ENCODE data around the gene AIFM2.
A peak's percentile ranks its signal among the peaks of the same experiment; 100 is the strongest.
"Not testable (repeated sequence)": the region's sequence is repeated elsewhere in the genome, so short reads cannot be mapped to it uniquely, and the experiment has no call there.

Gene AIFM2

DNA sequence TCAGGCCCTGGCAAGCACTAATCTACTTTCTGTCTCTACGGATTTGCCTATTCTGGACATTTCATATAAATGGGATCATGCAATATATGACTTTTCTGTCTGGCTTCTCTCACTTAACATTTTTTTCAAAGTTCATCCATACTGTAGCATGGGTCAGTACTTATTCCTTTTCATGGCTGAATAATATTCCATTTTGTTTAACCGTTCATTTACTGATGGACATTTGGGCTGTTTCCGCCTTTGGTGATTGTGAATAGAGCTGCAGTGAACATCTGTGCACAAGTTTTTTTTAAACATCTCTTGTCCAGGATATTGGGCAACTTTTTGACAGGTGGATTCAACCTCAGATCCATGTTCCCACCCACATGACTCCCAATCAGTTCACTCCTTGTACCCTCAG is 31.0 kb downstream of the AIFM2 start:
- H3K4me2 ChIP-seq (ENCODE audit: low read length), result no peak overlapping the region
- no peak overlapping the region for H3K9ac ChIP-seq (ENCODE audit: low read length)
- H3K4ac ChIP-seq (ENCODE audit: low read depth, low read length), result no peak overlapping the region
- no peaks in the 10 kb centered on the region for H3K27me3 ChIP-seq (ENCODE audit: insufficient read depth, low read length, poor library complexity)
- WGBS (ENCODE audit: extremely low coverage, insufficient coverage, low lambda C conversion rate), result no CpG with 5 or more reads among the region's 3 CpGs
- no peak for DNase-seq
- no peak overlapping the region for H2BK5ac ChIP-seq (ENCODE audit: low read length)
- peaks cover 3% of the 10 kb centered on the region for H3K36me3 ChIP-seq (ENCODE audit: control insufficient read depth, insufficient read depth, low read length)
- no peak overlapping the region for H4K8ac ChIP-seq (ENCODE audit: low read depth, low read length)
- H3K79me1 ChIP-seq (ENCODE audit: low read length), result no peaks in the 10 kb centered on the region
- H3K56ac ChIP-seq (ENCODE audit: low read length), result no peak overlapping the region
- no peak overlapping the region for H2BK15ac ChIP-seq (replicated peaks; ENCODE audit: low read depth)
- no peaks in the 10 kb centered on the region for H3K4me1 ChIP-seq (ENCODE audit: control insufficient read depth, low read depth, low read length)
- no peak overlapping the region for H2AK5ac ChIP-seq (ENCODE audit: low read length)
- no peaks in the 10 kb centered on the region for H3K79me2 ChIP-seq (ENCODE audit: control insufficient read depth, insufficient read depth, low read length)
- H4K5ac ChIP-seq (ENCODE audit: low read length), result no peak overlapping the region
- no peak overlapping the region for H3K18ac ChIP-seq (ENCODE audit: low read length)
- no peak overlapping the region for H3K23ac ChIP-seq (ENCODE audit: low read length)
- H3K27ac ChIP-seq (ENCODE audit: low read depth, low read length), result no peak overlapping the region
- H3K4me3 ChIP-seq (ENCODE audit: low read length), result no peak overlapping the region
- no peak overlapping the region for H2BK120ac ChIP-seq (ENCODE audit: low read depth, low read length)

DNA sequence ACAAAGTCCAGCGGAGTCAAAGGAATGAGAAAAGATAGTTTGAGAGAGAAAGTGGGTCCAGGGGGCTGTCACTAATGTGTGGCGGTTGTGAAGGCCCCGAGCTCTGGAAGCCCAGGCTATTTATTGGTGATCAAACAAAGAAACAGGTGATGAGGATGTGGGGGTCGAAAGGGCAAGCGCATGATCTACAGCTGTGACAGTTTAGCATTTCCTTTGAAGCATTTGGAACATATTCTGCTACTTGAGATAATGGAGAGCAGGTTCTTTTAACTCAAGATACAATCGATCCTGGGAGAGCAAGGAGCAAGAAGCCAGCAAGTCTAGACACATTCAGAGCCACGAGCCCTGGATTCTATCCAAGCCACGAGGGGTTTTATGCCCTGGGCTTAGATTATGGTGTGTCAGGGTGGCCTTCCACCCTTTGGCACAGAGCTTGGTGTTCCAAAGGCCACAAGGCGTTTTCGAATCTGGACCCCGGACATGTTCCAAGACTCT is 31.5 kb downstream of the AIFM2 start:
- H3K36me3 ChIP-seq (ENCODE audit: control insufficient read depth, insufficient read depth, low read length); H3K18ac ChIP-seq (ENCODE audit: low read length); H3K4me1 ChIP-seq (ENCODE audit: control insufficient read depth, low read depth, low read length); H3K9ac ChIP-seq (ENCODE audit: low read length); H3K79me2 ChIP-seq (ENCODE audit: control insufficient read depth, insufficient read depth, low read length); H2BK5ac ChIP-seq (ENCODE audit: low read length); H2AK5ac ChIP-seq (ENCODE audit: low read length); H3K4me3 ChIP-seq (ENCODE audit: low read length); DNase-seq; H4K8ac ChIP-seq (ENCODE audit: low read depth, low read length); H2BK120ac ChIP-seq (ENCODE audit: low read depth, low read length); H2BK15ac ChIP-seq (replicated peaks; ENCODE audit: low read depth); H3K4ac ChIP-seq (ENCODE audit: low read depth, low read length); H3K56ac ChIP-seq (ENCODE audit: low read length); H3K23ac ChIP-seq (ENCODE audit: low read length); H3K27me3 ChIP-seq (ENCODE audit: insufficient read depth, low read length, poor library complexity); H3K27ac ChIP-seq (ENCODE audit: low read depth, low read length); H3K79me1 ChIP-seq (ENCODE audit: low read length); H3K4me2 ChIP-seq (ENCODE audit: low read length); H4K5ac ChIP-seq (ENCODE audit: low read length): not testable (repeated sequence)
- WGBS (ENCODE audit: extremely low coverage, insufficient coverage, low lambda C conversion rate), result no CpG with 5 or more reads among the region's 11 CpGs

DNA sequence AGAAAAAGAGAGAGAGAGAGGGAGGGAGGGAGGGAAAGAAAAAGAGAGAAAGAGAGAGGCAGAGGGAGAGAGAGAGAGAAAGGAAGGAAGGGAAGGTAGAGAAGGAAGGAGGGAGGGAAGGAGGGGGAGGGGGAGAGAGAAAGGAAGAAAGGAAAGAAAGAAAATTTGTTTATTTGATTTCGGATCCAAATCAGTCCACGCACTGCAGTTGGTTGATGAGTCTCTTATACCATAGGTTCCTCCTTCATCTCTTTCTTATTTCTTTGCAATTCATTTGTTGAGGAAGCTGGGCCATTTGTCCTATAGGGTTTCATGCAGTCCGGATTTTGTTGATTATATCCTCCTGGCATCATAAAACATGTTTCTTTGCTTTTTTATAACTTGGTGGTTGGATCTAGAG is 34.4 kb downstream of the AIFM2 start:
- Histone ChIP-seq H3K4ac (ENCODE audit: low read depth, low read length) (no peak overlapping the region), H3K18ac (ENCODE audit: low read length) (no peak overlapping the region), H3K4me1 (ENCODE audit: control insufficient read depth, low read depth, low read length) (no peaks in the 10 kb centered on the region), H3K9ac (ENCODE audit: low read length) (no peak overlapping the region), H3K4me2 (ENCODE audit: low read length) (no peak overlapping the region), H3K27ac (ENCODE audit: low read depth, low read length) (no peak overlapping the region), H3K4me3 (ENCODE audit: low read length) (no peak overlapping the region), H2BK120ac (ENCODE audit: low read depth, low read length) (no peak overlapping the region), H3K36me3 (ENCODE audit: control insufficient read depth, insufficient read depth, low read length) (peaks cover 4% of the 10 kb centered on the region), H3K79me1 (ENCODE audit: low read length) (no peaks in the 10 kb centered on the region), H2BK5ac (ENCODE audit: low read length) (no peak overlapping the region), H2AK5ac (ENCODE audit: low read length) (no peak overlapping the region), H2BK15ac (replicated peaks; ENCODE audit: low read depth) (no peak overlapping the region), H4K5ac (ENCODE audit: low read length) (no peak overlapping the region), H3K56ac (ENCODE audit: low read length) (no peak overlapping the region), H3K79me2 (ENCODE audit: control insufficient read depth, insufficient read depth, low read length) (no peaks in the 10 kb centered on the region), H4K8ac (ENCODE audit: low read depth, low read length) (no peak overlapping the region), H3K23ac (ENCODE audit: low read length) (no peak overlapping the region), H3K27me3 (ENCODE audit: insufficient read depth, low read length, poor library complexity) (no peaks in the 10 kb centered on the region)
- no peak for DNase-seq
- WGBS (ENCODE audit: extremely low coverage, insufficient coverage, low lambda C conversion rate), result no CpG with 5 or more reads among the region's 3 CpGs

DNA sequence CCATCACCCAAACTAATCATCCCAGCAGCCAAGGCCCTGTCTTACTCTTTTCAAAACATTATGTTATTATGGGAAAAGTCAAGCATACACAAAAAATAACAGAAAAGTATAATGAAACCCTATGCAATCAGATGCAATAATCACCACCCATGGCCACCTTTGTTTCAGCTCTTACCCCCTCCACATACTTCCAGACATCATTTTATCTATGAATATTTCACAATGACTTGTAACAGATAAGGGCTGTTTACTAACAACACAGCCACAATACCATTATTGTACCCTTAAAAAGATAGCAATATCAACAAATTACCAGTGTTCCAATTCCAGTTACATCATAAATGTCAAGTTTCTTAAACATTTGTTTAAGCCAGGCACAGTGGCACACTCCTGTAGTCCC is 35.2 kb downstream of the AIFM2 start:
- no peaks in the 10 kb centered on the region for H3K27me3 ChIP-seq (ENCODE audit: insufficient read depth, low read length, poor library complexity)
- no peak overlapping the region for H3K18ac ChIP-seq (ENCODE audit: low read length)
- no peak overlapping the region for H4K5ac ChIP-seq (ENCODE audit: low read length)
- no peak overlapping the region for H2BK15ac ChIP-seq (replicated peaks; ENCODE audit: low read depth)
- H3K27ac ChIP-seq (ENCODE audit: low read depth, low read length), result no peak overlapping the region
- no peak overlapping the region for H3K9ac ChIP-seq (ENCODE audit: low read length)
- H2AK5ac ChIP-seq (ENCODE audit: low read length), result no peak overlapping the region
- no peak overlapping the region for H4K8ac ChIP-seq (ENCODE audit: low read depth, low read length)
- H3K4me1 ChIP-seq (ENCODE audit: control insufficient read depth, low read depth, low read length), result no peaks in the 10 kb centered on the region
- H3K79me1 ChIP-seq (ENCODE audit: low read length), result no peaks in the 10 kb centered on the region
- no peak overlapping the region for H3K56ac ChIP-seq (ENCODE audit: low read length)
- peaks cover 4% of the 10 kb centered on the region for H3K36me3 ChIP-seq (ENCODE audit: control insufficient read depth, insufficient read depth, low read length)
- H2BK5ac ChIP-seq (ENCODE audit: low read length), result no peak overlapping the region
- DNase-seq, result no peak
- H3K4me2 ChIP-seq (ENCODE audit: low read length), result no peak overlapping the region
- no peaks in the 10 kb centered on the region for H3K79me2 ChIP-seq (ENCODE audit: control insufficient read depth, insufficient read depth, low read length)
- H3K4me3 ChIP-seq (ENCODE audit: low read length), result no peak overlapping the region
- no peak overlapping the region for H2BK120ac ChIP-seq (ENCODE audit: low read depth, low read length)
- no peak overlapping the region for H3K4ac ChIP-seq (ENCODE audit: low read depth, low read length)
- H3K23ac ChIP-seq (ENCODE audit: low read length), result no peak overlapping the region

DNA sequence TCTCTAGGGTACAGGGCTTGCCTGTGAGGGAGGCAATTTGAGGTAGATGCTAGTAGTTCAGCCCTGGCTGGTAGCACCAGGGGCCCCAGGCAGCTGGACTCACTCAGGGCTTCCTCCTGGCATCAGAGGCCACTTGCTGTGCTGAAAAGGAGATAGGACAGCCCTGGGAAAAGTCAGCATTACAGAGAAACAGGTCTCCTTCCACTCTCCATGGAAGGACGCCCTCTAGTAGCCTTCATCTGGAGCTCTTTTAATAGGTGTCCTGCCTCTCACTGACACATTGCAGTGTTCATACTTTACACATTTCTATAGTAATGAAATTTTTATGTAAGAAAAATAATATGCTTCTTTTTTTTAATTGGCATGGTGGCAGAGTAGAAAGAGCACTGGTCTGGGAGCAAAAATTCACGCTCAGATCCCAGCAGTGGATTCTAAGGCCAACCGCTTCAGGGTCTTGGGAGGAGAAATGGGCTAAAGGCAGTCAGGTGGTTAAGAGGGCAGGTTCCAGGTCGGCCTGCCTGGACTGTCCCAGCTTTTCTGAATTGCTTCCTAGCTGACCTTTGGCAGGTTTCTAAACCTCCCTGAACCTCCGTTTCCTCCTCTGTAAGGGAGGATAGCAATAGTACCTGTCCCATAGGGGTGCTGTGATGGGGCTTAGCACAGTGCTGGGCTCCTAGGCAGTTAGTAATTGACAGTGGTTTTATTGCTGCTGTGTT is 35.8 kb downstream of the AIFM2 start:
- Histone ChIP-seq H3K18ac (ENCODE audit: low read length) (no peak overlapping the region), H3K4me2 (ENCODE audit: low read length) (no peak overlapping the region), H3K4me3 (ENCODE audit: low read length) (no peak overlapping the region), H2AK5ac (ENCODE audit: low read length) (no peak overlapping the region), H3K23ac (ENCODE audit: low read length) (no peak overlapping the region), H3K27me3 (ENCODE audit: insufficient read depth, low read length, poor library complexity) (no peaks in the 10 kb centered on the region), H2BK120ac (ENCODE audit: low read depth, low read length) (no peak overlapping the region), H3K79me1 (ENCODE audit: low read length) (no peaks in the 10 kb centered on the region), H3K9ac (ENCODE audit: low read length) (no peak overlapping the region), H3K4ac (ENCODE audit: low read depth, low read length) (no peak overlapping the region), H4K5ac (ENCODE audit: low read length) (no peak overlapping the region), H3K4me1 (ENCODE audit: control insufficient read depth, low read depth, low read length) (no peaks in the 10 kb centered on the region), H2BK15ac (replicated peaks; ENCODE audit: low read depth) (no peak overlapping the region), H2BK5ac (ENCODE audit: low read length) (no peak overlapping the region), H4K8ac (ENCODE audit: low read depth, low read length) (no peak overlapping the region), H3K79me2 (ENCODE audit: control insufficient read depth, insufficient read depth, low read length) (no peaks in the 10 kb centered on the region), H3K36me3 (ENCODE audit: control insufficient read depth, insufficient read depth, low read length) (peaks cover 4% of the 10 kb centered on the region), H3K56ac (ENCODE audit: low read length) (no peak overlapping the region), H3K27ac (ENCODE audit: low read depth, low read length) (no peak overlapping the region)
- whole genome bisulfite sequencing (ENCODE audit: extremely low coverage, insufficient coverage, low lambda C conversion rate), result no CpG with 5 or more reads among the region's 5 CpGs
- DNase-seq, result peak; percentile 48

All from mesendoderm (in vitro differentiated cells).